HuH-7 (cell line): ENCODE measurements around the gene MAGEA11.
"Not testable (repeated sequence)": the region's sequence is repeated elsewhere in the genome, so short reads cannot be mapped to it uniquely, and the experiment has no call there.

Experiments
- DNase-seq: peaks from one replicate; pipeline ENCODE4 v3.0.0; 2011; ENCODE audit warnings: low spot score

Gene MAGEA11

DNA sequence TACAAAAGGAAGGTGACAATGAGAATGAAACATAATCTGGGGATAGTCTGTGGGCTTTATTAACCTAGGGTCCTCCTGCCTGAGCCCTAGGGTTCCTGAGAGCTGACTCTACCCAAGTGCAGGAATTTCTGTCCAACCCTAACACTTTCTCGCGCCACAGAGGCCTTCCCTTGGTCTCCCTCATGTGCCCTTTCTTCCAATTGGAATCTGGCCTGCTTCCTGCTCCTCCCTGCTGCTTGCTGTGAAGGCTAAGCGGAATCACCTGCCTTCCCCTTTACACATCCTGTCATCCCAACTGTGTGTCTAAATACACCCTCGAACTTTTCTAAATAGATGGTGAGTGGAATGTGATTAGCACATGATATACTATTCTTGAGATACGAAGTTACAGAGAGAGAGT, 5.9 kb downstream of the MAGEA11 start:
- no peak for DNase-seq

DNA sequence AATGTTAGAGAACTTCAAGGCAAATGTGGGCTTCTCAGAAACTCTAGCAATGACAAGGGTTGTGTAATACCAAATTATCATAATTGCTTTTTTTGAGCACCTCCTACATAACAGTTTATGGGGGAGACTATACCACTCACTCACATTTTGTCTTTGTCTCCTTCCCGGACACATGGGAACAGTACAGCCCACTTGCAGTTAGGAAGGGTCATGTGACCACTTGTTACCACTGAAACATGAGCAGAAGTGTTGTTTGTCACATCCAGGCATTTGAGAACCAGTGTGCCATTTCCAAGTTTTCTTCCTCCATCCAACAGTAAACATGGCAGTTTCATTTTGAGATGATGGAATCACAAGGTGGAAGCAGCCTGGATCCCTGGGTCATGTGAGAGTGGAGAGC, 6.9 kb downstream of the MAGEA11 start:
- no peak for DNase-seq

DNA sequence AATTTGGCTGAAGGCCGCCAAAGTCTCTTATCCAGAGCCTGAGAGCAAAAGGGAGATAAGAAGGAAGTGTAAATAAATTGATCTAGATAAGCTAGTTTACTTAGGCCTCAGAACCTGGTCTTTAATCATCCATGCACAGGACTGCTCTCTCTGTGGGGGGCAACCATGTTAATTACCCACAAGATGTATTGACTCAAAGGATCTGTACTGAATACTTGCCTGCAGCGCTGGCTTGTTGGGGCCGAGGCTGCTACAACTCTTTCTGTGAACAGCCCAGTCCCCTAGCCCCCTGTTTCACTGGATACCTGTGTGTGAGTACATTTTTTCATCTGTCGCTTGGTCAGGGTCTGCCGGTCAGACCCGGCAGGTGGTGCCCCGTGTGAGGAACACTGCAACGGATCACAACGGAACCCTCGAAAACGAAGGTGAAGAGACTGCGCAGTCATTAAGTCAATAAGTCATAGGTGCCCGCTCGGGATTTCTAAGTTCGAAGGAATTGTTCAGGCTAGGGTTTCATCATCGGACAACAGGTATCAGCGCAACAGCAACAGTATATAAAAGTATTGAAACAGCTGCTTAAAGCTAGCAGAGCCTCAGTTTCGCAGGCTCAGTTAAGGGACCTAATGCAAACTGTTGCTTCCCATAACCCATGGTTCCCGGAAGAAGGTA, 8.3 kb downstream of the MAGEA11 start:
- DNase-seq, result peak; percentile 31

DNA sequence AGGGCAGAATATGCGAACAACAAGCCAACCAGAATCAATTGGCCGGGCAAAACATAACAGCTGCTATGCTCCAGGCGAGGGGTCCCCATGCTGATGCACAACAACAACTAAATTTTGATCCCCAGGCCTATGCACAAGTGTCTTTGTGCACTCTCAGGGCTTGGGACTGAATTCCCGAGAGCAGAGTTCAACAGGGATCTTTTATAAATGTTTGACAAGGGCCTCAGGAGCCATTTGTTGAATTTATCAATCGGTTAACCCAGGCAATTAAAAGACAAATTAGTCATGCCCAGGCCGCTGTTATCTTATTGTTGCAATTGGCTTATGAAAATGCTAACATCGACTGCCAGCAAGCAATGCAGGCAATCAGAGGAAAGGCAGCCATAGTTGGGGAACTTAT, 9.4 kb downstream of the MAGEA11 start:
- DNase-seq, result not testable (repeated sequence)

DNA sequence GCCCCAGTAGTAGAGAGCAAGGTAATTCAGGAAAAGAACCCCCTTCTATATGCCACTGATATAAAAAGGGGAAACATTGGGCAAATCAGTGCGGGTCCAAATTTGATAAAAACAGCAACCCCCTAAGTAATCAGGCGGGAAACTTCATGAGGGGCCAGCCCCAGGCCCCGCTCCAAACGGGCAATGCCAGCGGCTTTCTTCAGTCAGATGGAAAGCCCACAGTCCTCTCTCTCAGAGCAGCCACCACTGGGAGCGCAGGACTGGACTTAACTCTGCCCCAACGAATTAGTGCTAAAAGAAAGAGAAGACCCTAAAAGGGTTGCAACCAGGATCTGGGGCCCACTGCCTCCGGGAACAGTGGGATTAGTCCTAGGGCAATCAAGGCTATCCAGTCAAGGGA, 9.9 kb downstream of the MAGEA11 start:
- no peak for DNase-seq

DNA sequence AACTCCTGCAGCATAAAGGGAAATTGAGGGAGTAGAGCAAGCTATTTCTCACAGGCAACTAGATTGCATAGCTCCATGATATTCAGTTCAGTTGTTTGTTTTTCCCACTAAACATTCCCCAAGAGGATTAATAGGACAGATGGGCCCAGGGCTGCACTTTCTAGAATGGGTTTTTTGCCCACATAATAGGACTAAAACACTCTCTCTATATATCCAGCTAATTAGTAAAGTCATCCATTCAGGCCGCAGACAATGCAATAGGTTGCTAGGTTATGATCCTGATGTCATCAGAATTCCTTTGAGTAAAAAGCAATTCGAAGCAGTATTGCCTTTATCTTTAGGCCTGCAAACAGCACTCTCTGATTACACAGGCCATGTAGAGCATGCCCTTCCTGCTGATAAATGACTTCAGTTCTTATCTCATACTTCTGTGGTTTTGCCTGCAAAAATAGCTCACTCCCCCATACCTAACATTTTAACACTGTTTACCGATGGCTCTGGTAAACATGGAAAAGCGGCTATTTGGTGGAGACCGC, 11.8 kb downstream of the MAGEA11 start:
- DNase-seq, result not testable (repeated sequence)

DNA sequence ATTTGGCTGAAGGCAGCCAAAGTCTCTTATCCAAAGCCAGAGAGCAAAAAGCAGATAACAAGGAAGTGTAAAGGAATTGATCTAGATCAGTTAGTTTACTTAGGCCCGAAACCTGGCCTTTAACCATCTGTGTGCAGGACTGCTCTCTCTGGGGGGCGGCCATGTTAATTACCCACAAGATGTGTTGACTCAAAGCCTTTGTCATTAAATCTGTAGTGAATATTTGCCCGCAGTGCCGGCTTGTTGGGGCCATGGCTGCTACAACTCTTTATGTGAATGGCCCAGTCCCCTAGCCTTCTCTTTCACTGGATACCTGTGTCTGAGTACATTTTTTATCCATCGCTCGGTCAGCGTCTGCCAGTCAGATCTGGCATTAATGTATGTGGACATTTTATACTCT, 15.4 kb downstream of the MAGEA11 start:
- not testable (repeated sequence) for DNase-seq

DNA sequence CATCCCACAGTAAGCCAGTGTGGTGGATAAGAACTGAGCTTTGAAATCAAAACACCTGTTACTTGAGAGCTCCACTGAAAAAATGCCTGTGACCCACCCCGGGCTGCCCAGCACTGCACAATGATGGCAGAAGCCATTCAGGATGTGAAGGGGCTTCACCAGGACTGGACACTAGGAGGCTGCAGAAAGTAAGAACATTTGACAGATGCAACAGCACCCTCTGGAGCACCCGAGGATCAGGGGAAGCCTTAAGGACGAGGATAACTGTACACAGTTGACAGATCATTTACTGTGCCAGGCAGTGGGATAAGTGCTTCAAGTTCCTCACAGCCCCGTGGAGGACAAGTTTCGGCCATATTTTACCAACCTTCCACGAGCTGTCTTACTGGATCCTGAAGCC, 30.4 kb downstream of the MAGEA11 start:
- not testable (repeated sequence) for DNase-seq

DNA sequence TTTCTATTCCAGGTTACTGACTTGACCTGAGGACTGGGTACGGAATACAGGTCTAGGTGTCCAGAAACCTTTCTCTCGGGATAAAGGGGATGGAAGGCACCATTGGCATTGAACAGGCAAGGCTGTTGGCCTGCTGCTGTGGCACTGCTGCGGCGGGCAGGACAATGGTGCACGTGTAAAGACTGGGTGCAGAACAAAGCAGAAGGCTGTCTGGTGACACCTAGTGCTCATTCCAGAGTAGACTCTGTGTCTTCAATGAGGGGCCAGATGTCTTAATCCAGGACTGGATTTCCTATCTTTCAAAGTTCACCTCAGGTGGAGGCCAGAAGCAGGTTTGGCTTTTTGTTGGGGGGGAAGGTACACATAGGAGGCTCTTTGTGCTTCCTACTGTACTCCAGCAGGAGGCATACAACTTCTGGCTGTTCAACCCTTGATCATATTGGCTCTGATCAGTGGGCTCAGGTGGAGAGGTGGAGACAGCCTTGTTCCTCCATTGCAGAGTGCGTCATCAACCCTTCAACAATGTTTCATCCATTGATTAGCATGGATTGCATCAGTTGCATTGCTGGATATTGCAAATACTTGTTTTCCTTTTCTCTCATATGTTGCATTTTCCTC, 34.6 kb downstream of the MAGEA11 start:
- not testable (repeated sequence) for DNase-seq

DNA sequence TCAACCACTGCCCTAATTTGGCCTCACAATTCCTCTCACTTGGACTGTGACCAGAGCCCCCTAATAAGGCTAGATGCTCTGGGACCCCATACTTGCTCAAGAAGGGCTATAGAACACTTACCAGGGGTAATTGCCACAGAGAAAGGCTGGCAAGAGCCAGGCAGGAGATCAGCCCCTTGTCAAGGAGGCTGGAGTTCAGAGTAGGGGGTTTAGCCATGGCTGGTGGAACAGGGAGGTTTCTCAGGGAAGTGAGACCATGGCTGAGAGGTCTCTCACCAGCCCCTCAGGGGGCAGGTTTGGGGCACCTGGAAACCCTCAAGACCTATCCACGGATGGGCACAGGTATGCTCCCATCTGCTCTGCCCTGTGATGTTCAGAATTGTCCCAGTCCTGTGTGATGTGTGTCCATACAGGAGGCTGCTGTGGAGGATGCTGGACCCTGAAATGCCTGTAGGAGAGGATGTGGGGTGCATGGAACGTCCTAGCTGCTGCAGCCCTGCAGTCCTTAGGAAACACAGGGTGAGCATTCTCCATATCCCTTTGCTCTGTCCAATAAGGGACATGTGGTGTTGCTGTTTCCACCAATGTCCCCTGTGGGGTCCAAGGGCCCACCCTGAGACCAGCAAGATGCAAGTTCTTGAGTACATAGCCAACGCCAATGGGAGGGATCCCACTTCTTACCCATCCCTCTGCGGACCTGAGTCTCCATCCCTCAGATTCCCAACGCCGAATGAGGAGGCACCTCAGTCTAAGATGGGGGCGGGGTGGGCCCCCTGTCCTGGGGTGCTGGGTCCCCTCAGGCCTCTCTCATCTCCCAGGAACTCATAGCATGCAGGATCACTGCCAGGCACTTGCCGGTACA, 45.6 kb downstream of the MAGEA11 start:
- DNase-seq, result no peak

DNA sequence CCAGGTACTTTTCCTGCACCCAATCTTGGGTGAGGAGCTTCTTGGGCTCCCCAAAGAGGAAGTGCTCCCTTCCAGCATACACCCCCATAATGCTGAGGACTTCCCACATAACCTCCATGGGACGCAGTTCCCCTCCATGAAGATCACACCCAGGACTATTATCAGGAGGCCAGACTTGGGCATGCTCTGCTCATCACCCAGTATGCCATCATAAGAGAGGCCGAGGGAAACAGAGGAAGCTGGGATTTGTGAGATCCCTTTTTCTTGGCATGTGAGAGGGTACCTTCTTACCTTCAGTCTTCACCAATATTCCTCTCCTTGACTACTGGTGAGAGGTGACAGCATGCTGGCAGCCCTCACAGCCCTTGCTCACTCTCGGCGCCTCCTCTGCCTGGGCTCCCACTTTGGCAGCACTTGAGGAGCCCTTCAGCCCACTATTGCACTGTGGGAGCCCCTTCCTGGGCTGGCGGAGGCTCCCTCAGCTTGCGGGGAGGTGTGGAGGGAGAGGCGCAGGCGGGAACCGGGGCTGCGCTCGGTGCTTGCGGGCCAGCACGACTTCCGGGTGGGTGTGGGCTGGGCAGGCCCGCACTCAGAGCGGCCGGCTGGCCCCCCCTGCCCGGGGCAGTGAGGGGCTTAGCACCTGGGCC, 46.3 kb downstream of the MAGEA11 start:
- DNase-seq, result no peak

DNA sequence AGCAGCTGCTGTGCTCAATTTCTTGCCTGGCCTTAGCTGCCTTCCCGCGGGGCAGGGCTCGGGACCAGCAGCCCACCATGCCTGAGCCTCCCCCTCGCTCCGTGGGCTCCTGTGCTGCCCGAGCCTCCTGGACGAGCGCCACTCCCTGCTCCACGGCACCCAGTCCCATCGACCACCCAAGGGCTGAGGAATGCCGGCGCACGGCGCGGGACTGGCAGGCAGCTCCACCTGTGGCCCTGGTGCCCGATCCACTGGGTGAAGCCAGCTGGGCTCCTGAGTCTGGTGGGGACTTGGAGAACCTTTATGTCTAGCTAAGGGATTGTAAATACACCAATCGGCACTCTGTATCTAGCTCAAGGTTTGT, 46.8 kb downstream of the MAGEA11 start:
- not testable (repeated sequence) for DNase-seq

DNA sequence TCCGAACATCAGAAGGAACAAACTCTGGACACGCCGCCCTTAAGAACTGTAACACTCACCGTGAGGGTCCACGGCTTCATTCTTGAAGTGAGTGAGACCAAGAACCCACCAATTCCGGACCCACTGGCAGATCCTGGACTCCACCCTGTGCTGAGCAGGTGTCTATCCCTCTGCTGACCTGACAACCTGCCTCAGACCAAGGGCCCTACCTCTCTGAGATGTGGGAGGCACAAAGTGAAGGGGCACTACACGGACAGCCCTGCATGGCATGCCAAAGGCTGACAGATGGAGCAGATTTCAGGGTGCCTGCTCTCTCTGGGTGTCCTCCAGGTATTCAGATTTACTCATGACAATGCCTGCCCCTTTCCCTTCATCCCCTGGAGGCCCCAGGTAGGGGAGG, 48.0 kb downstream of the MAGEA11 start:
- no peak for DNase-seq

DNA sequence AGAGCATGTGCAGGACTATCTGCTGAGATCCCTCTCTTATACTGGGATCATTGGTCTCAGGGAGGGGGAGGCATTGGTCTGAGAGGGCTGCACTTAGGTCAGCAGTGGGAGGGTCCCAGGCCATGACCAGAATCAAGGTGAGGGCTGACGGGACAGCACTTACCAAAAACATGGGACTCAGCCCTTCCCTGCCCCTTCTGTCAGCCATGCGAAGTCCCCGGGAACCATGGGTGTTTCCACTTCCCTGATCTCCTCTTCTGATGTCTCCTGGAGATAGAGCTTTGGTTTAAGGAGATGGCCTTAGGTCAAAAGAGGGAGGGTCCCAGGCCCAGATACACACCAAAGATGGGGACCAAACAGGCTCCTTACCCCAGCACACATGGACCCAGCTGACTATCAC, 49.1 kb downstream of the MAGEA11 start:
- no peak for DNase-seq

DNA sequence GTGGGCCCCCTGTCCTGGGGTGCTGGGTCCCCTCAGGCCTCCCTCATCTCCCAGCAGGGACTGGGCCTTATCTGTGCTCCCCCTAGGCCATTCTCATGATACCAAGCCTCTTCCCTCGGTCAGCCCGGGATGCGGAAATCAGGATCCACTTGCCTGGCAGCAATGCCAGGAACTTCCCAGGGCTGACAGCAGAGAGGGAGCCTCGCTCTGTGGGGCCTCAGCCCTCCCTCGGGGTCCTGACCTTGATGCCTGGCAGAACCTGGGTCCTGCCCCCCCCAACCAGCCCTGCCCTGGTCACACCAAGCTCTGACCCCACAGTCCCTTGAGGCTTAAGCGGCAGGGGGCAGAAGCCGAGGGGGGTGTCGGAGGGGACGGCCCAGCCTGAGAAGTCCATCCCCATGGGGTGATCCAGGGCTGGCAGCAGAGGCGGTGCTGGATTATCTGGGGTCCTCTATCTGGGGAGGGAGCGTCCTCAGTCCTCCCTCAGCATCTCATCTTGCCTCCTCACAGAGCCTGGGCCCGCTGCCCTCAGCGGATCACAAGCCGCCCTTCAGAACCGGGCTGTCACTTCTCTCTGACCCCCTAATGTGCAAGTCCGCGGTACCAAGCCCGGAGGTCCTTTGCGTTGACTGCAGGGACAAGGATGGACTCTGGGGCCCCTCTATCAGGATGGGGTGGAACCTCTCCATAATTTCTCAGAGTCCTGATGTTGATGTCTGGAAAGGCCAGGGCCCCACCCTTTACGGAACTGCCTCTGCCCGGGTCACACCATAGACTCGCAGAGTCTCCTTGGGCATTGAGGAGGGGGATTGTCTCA, 50.2 kb downstream of the MAGEA11 start:
- DNase-seq, result not testable (repeated sequence)

DNA sequence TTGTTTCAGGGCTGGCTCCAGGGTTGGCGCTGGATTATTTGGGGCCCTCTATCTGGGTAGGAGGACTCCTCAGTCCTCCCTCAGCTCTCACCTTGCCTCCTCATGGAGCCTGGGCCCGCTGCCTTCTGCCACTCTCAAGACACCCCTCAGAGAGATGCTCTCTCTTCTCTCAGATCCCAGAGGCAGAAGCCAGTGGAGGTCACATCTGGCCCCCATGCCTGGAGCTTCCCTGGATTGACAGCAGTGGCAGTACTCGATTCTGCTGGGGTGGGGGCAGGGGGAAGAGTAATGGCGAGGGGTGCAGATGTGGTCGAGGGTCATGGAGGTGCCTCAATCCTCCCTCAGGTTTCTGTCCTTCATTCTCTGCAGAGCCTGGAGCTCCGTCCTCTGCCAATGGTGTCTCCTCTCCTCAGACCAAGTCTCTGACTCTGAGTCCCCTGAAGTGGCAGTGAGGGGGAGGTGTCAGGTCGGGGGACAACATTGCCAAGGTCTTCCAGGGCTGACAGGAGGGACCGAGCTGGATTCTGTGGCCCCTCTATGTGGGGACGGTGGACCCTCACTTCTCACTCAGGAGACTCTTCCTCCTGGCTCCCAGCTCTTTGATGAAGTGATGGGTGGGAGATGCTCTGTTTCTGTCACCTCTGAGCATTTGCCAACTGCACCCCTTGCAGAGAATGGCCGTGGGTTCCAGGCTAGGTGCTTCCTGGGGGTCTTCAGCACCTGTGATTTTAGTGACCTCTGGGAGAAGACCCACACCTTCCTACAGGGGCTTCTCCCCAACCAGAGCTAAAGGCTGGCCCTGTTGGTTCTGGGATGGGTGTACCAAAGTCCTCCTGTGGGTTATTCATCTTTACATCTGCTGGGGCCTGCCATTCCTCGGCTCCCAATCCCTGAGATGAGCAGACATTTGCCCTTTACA, 51.1 kb downstream of the MAGEA11 start:
- DNase-seq, result no peak
